ENCODE results near the gene TRIM15. TPM values are rescaled to one million over a fixed set of nuclear protein-coding genes. Genes with fewer than 3 reads are reported as not detected.

The TRIM15 gene
- total and polyA plus RNA-seq, 12 donors = not detected

DNA sequence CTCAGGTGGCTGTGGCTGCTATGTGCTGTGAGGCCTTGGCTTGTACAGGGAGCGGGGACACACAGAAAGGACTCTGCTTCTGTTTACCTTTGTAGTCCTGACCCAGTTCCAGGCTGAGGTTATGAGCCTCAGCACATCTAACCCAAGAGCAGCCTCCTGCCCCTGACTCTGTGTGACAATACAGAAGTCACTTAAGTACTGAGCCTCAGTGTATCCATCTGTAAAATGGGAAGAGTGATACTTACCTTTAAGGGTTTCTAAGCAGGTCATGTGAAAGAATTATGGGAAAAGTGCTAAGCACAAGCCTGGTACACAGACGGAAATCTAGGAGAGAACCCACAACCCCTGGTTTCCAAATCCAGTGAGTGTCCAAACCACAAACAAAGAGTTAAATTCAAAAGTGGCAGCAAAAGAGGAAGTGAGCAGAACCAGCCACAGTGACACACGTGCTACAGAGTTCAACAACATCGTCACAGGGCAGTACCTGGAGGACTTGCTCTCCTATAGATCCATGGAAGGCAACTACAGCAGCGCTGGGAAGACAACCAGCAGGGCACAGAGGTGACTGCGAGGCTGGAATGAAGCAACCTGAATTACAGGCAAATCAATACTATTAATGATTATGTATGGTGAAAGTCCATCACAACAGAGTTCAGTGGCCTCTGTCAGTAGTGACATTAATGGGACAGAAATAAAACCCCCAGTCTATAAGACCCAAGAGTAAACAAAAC is 37.4 kb downstream of the TRIM15 start:
- H3K9me3 ChIP-seq (replicated peaks in 1 of 3) = no peaks in the 10 kb centered on the region
- H3K36me3 ChIP-seq (replicated peaks in 1 of 2) = peaks cover 0 to 47% of the 10 kb centered on the region in 2 donors
- intact Hi-C loops (cut with DNase I) = no loop called here
- peaks cover 4 to 21% of the 10 kb centered on the region in 2 donors for H3K4me1 ChIP-seq (replicated peaks in 1 of 2)
- DNase-seq = no peak
- WGBS, 4 donors = 71 to 79% (median 75%) methylated on average over 6 of the region's 6 CpGs
- no peak overlapping the region for H3K27ac ChIP-seq
- no peaks in the 10 kb centered on the region for H3K27me3 ChIP-seq
- TF ChIP-seq, protein P1, sequence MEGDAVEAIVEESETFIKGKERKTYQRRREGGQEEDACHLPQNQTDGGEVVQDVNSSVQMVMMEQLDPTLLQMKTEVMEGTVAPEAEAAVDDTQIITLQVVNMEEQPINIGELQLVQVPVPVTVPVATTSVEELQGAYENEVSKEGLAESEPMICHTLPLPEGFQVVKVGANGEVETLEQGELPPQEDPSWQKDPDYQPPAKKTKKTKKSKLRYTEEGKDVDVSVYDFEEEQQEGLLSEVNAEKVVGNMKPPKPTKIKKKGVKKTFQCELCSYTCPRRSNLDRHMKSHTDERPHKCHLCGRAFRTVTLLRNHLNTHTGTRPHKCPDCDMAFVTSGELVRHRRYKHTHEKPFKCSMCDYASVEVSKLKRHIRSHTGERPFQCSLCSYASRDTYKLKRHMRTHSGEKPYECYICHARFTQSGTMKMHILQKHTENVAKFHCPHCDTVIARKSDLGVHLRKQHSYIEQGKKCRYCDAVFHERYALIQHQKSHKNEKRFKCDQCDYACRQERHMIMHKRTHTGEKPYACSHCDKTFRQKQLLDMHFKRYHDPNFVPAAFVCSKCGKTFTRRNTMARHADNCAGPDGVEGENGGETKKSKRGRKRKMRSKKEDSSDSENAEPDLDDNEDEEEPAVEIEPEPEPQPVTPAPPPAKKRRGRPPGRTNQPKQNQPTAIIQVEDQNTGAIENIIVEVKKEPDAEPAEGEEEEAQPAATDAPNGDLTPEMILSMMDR (IDR thresholded peaks at IDR 0.05) = no peak
- no peak for TF ChIP-seq POLR2A (IDR thresholded peaks at IDR 0.05)
- no peak overlapping the region for H3K4me3 ChIP-seq

DNA sequence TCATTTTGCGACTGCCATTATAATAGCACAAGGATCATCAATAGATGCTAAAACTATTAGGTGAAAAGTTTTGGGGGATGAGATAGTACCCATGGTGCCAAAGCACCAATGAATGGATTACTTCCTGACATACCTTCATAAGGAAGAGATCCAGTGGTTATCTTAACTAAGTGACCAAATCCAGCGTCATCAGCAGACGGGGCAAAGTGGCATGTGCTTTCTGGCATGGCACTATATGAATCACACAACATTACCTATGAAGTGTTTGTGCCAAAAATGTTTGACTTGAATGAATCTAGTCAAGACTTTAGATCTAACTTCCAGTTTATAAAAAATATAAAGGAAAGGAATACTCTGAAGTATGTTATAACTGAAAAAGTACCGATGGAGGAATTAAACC is 39.0 kb downstream of the TRIM15 start:
- Histone ChIP-seq H3K4me1 (replicated peaks in 1 of 2) (peaks cover 16 to 32% of the 10 kb centered on the region in 2 donors), H3K27ac (peak overlapping the region in 3 of 5 donors; percentile 2 to 76 (median 42)), H3K27me3 (no peaks in the 10 kb centered on the region), H3K9me3 (replicated peaks in 1 of 3) (no peaks in the 10 kb centered on the region), H3K4me3 (no peak overlapping the region), H3K36me3 (replicated peaks in 1 of 2) (peaks cover 0 to 32% of the 10 kb centered on the region in 2 donors)
- intact Hi-C loops (cut with DNase I) = no loop called here
- peak in 1 of 7 donors; percentile 53 for DNase-seq
- WGBS, 4 donors = 54 to 64% (median 60%) methylated on average over 4 of the region's 4 CpGs
- no peak for TF ChIP-seq POLR2A (IDR thresholded peaks at IDR 0.05)
- TF ChIP-seq, protein P1 (IDR thresholded peaks at IDR 0.05) = no peak

DNA sequence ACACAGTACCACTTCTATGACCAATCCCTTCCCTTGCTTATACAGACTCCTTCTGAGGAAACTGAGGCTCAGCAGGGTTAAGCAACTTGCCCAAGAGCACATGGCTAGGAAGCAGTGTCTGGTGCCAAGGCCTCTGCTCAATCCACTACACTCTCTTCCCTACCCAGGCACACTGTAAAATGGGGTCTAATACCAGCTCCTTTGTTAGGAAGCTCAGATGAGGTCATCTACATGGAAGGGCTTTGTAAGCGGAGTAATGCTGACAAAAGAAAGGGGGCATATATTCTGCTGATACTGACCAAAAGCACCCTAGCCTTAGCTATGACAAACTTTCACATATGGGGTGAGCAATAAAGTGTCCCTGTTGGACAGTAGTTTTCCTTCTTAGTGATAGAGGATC is 40.8 kb downstream of the TRIM15 start:
- Histone ChIP-seq H3K27me3 (no peaks in the 10 kb centered on the region), H3K36me3 (replicated peaks in 1 of 2) (peaks cover 0 to 14% of the 10 kb centered on the region in 2 donors), H3K4me1 (replicated peaks in 1 of 2) (peaks cover 19 to 41% of the 10 kb centered on the region in 2 donors), H3K4me3 (no peak overlapping the region), H3K9me3 (replicated peaks in 1 of 3) (no peaks in the 10 kb centered on the region), H3K27ac (no peak overlapping the region)
- TF ChIP-seq POLR2A (IDR thresholded peaks at IDR 0.05) = no peak
- TF ChIP-seq, protein P1 (IDR thresholded peaks at IDR 0.05) = no peak
- DNase-seq = no peak
- intact Hi-C loops (cut with DNase I) = no loop called here
- 96 to 100% (median 100%) methylated on average over 1 of the region's 1 CpG for WGBS, 4 donors

DNA sequence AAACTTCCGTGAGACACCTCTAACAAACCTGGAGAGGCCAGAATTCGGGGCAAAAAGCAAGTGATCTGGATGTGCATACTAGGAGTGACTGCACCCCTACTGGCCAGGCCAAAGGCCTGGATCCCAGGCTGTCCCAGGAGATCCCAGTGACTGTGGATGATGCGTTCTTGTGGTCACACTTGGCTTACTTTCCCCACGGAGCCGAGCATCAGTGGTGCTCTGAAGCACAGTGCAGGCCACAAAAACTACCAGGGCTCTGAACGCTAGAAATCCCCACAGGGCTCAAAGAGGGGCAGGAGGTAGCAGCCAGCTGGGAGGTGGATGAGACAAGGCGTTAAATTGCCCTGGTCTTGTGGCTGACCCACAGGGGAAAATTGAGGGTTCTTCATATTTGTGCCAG is 42.8 kb downstream of the TRIM15 start:
- WGBS, 4 donors = 78 to 96% (median 87%) methylated on average over 6 to 7 of the region's 7 CpGs
- DNase-seq = no peak
- TF ChIP-seq, protein P1 (IDR thresholded peaks at IDR 0.05) = no peak
- no peak for TF ChIP-seq POLR2A (IDR thresholded peaks at IDR 0.05)
- Histone ChIP-seq H3K9me3 (replicated peaks in 1 of 3) (no peaks in the 10 kb centered on the region), H3K36me3 (replicated peaks in 1 of 2) (no peaks in the 10 kb centered on the region), H3K4me1 (replicated peaks in 1 of 2) (peaks cover 19 to 39% of the 10 kb centered on the region in 2 donors), H3K4me3 (no peak overlapping the region), H3K27ac (peak overlapping the region in 3 of 5 donors; percentile 45 to 79 (median 52)), H3K27me3 (no peaks in the 10 kb centered on the region)
- intact Hi-C loops (cut with DNase I) = no loop called here

Data from adrenal gland (tissue), 12 donors.